GM12878 (cell line): Measurements from ENCODE around the gene RRAS. TPM values are rescaled to one million over a fixed set of nuclear protein-coding genes. Genes with fewer than 3 reads are reported as not detected.

Experiments
- ATAC-seq: fragments of 200-7000 bp; cut with Tn5 transposase; 3 replicates; pipeline ENCODE4 v1.9.1; 2020; ENCODE audit warnings: mild to moderate bottlenecking, moderate library complexity
- BruUV-seq: library from RNA; stranded (reverse); fragments of 400-500 nt; replicated peaks from 2 replicates; lab custom pipeline; 2021; lab: Mats Ljungman, UMichigan
- CTCF ChIA-PET: fragments of 300-600 bp; sonication (Branson Sonifier 250); formaldehyde crosslinking; extraction: SDS; loops from one replicate; lab custom pipeline; 2021; ENCODE audit warnings: inconsistent platforms; lab: Yijun Ruan, JAX
- POLR2A ChIA-PET: fragments of 350-600 bp; formaldehyde crosslinking; extraction: SDS; loops from one replicate; lab custom pipeline; 2021; ENCODE audit warnings: inconsistent platforms; lab: Charles Lee
- RAD21 ChIA-PET: fragments of 300-600 bp; sonication (Branson Sonifier 250); formaldehyde crosslinking; loops from one replicate; lab custom pipeline; 2023; ENCODE audit warnings: antibody characterized with exemption; ENCODE audit not compliant: unreplicated experiment; lab: Charles Lee
- SMC1A ChIA-PET: fragments of 300-600 bp; sonication (Branson Sonifier 250); formaldehyde crosslinking; loops from one replicate; lab custom pipeline; 2023; ENCODE audit not compliant: unreplicated experiment, uncharacterized antibody; lab: Charles Lee
- DNase-seq: peaks from one replicate; pipeline ENCODE4 v3.0.0-alpha.2; 2011; ENCODE audit warnings: low read depth, low spot score
- FAIRE-seq: peaks from 3 replicates; lab custom pipeline; 2011; peaks lifted over from hg19 to GRCh38; lab: Jason Lieb, UNC
- H2AFZ ChIP-seq: 2 replicates; pipeline ENCODE4 v1.6.0; 2011; ENCODE audit warnings: low read depth, low read length, control low read depth; ENCODE audit not compliant: control insufficient read depth
- H3K27ac ChIP-seq: 2 replicates; pipeline ENCODE4 v1.5.1; 2011; ENCODE audit warnings: control low read depth; ENCODE audit not compliant: control insufficient read depth, insufficient read depth
- H3K27me3 ChIP-seq, 2 experiments: replicated peaks in 1 of 2; 2 replicates each; pipeline versions ENCODE4 v1.6.0 to v1.6.1; 2011; ENCODE audit warnings: low read length in 1 of 2; ENCODE audit not compliant: control insufficient read depth in 2 of 2, insufficient read depth in 2 of 2
- H3K36me3 ChIP-seq, 2 experiments: 2 replicates each; pipeline ENCODE4 v1.5.1; 2011; ENCODE audit warnings: low read length in 1 of 2; ENCODE audit not compliant: control insufficient read depth in 2 of 2, insufficient read depth in 2 of 2
- H3K4me1 ChIP-seq: 2 replicates; pipeline ENCODE4 v1.6.1; 2011; ENCODE audit warnings: mild to moderate bottlenecking, low read length, moderate library complexity, mixed read lengths; ENCODE audit not compliant: control insufficient read depth, insufficient read depth
- H3K4me2 ChIP-seq: 2 replicates; pipeline ENCODE4 v1.6.0; 2011; ENCODE audit warnings: control low read depth; ENCODE audit not compliant: control insufficient read depth, insufficient read depth
- H3K4me3 ChIP-seq: fragments of 200-600 bp; sonication (generic); 2 replicates; pipeline ENCODE4 v1.5.1; 2016
- H3K79me2 ChIP-seq: 2 replicates; pipeline ENCODE4 v1.6.0; 2011; ENCODE audit warnings: low read length; ENCODE audit not compliant: control insufficient read depth, insufficient read depth
- H3K9ac ChIP-seq: 2 replicates; pipeline ENCODE4 v1.8.0; 2011; ENCODE audit warnings: low read length, control low read depth, mixed read lengths; ENCODE audit not compliant: control insufficient read depth, insufficient read depth
- H3K9me3 ChIP-seq: replicated peaks from 3 replicates; pipeline ENCODE4 v1.5.1; 2011; ENCODE audit warnings: mild to moderate bottlenecking, low read length; ENCODE audit not compliant: control insufficient read depth, insufficient read depth
- H4K20me1 ChIP-seq: 2 replicates; pipeline ENCODE4 v1.6.0; 2011; ENCODE audit not compliant: control insufficient read depth, insufficient read depth
- POLR2A ChIP-seq: IDR thresholded peaks from 2 replicates; pipeline ENCODE4 v1.6.1; 2011; ENCODE audit warnings: low read depth, mild to moderate bottlenecking, low read length
- POLR2AphosphoS5 ChIP-seq: IDR thresholded peaks from 2 replicates; pipeline ENCODE4 v1.6.1; 2011; ENCODE audit warnings: mild to moderate bottlenecking, low read length, inconsistent platforms
- SMAD1 ChIP-seq: fragments of 450-650 bp; IDR thresholded peaks from 2 replicates; pipeline ENCODE4 v1.6.1; 2018; ENCODE audit warnings: mild to moderate bottlenecking, low read depth; ENCODE audit not compliant: partially characterized antibody
- WGBS: methylation state at CpG from one replicate; pipeline ENCODE4 v1.1.6; 2016; ENCODE audit warnings: low lambda C conversion rate; ENCODE audit not compliant: insufficient replicate concordance, insufficient coverage; ENCODE audit errors: missing lambda C conversion rate; 5-methylcytosine and 5-hydroxymethylcytosine counted together
- in situ Hi-C: fragments of 300-500 bp; cut with MboI; formaldehyde crosslinking; loops from 9 replicates; pipeline ENCODE4 v1.14.3; 2018; ENCODE audit warnings: mixed read lengths
- intact Hi-C: fragments of 100-400 bp; cut with micrococcal nuclease; formaldehyde crosslinking; loops from one replicate; pipeline ENCODE4 v1.14.2; 2022; ENCODE audit not compliant: unreplicated experiment
- polyA plus RNA-seq, 11 experiments: library from polyadenylated mRNA; depleted of rRNA in 4 of 11; unstranded in 6 of 11; stranded (reverse) in 5 of 11; fragments of >200 nt; fragmentation: Nextera tagmentation in 4 of 11; fragmentation: Illumina TruSeq in 1 of 11; extraction: Ambion mirVana in 4 of 11; extraction: Trizol in 1 of 11; gene quantifications; 1 replicate in 1 of 11; 2 replicates in 10 of 11; pipeline versions ENCODE4 v1.2.1 to v1.2.3, GENCODE V29; 2011 to 2016; ENCODE audit warnings: inconsistent platforms in 2 of 11, missing spikeins in 2 of 11, low read depth in 1 of 11
- total RNA-seq, 4 experiments: library from RNA; depleted of rRNA in 3 of 4; stranded (reverse); fragments of >200 nt in 3 of 4; fragmentation: Illumina TruSeq in 1 of 4; extraction: Trizol in 1 of 4; gene quantifications; 2 replicates each; pipeline versions ENCODE4 v1.2.1 to v1.2.3, GENCODE V29; 2013 to 2021
- TF ChIP-seq, protein P1 (sequence below): fragments of 450-650 bp; IDR thresholded peaks from 2 replicates; pipeline ENCODE4 v1.6.1; 2017; ENCODE audit warnings: mild to moderate bottlenecking, moderate library complexity

Gene RRAS
- total and polyA plus RNA-seq, 10 of the 15 experiments (the other 5 are each of a cell fraction or from before 2014, with no cell fraction given), result 0.24 to 5.8 (median 1.8) TPM

DNA sequence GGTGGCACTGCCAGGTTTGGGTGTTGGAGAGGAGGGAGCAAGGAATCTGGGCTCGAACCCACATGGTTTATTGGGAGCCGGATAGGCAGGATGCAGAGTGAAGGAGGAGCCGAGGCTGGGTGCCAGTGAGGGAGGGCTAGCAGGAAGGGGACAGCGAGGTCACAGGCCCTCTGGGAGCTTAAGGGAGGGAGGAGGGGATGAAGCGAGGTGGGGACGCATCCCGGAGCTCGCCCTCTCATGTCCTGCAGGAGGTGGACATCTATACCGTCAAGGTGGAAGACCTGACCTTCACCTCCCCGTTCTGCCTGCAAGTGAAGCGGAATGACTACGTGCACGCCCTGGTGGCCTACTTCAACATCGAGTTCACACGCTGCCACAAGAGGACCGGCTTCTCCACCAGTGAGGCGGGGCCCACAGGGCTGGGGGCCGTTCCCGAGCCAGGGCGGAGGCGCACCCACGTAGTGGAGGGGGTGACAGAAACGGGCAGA, 45.9 kb upstream of the RRAS start:
- H3K79me2 ChIP-seq, result peaks cover 11% of the 10 kb centered on the region
- in situ Hi-C loops, result no loop called here
- WGBS, result 94% methylated on average over 23 of the region's 23 CpGs
- intact Hi-C loops, result no loop called here
- H3K9me3 ChIP-seq, result no peaks in the 10 kb centered on the region; the same call in 2 of the 3 replicates
- ChIA-PET POLR2A (interaction anchor here (0.8 kb wide), 1 partner anchor 114 kb away, joined by 6 read pairs; no protein-coding TSS in a partner anchor), RAD21 (no interaction called here), CTCF (interaction anchor here (0.8 to 2.0 kb wide), 4 partner anchors 22 to 177 kb away, joined by 3 to 6 read pairs (median 3); no protein-coding TSS in a partner anchor), SMC1A (interaction anchor here (0.7 kb wide), 1 partner anchor 301 kb away, joined by 3 read pairs; no protein-coding TSS in a partner anchor)
- no peak for FAIRE-seq
- no peak overlapping the region for H3K9ac ChIP-seq
- TF ChIP-seq POLR2AphosphoS5, result peak; percentile 57; the same call in 1 of the 2 replicates
- no peak for TF ChIP-seq SMAD1
- TF ChIP-seq, protein P1, sequence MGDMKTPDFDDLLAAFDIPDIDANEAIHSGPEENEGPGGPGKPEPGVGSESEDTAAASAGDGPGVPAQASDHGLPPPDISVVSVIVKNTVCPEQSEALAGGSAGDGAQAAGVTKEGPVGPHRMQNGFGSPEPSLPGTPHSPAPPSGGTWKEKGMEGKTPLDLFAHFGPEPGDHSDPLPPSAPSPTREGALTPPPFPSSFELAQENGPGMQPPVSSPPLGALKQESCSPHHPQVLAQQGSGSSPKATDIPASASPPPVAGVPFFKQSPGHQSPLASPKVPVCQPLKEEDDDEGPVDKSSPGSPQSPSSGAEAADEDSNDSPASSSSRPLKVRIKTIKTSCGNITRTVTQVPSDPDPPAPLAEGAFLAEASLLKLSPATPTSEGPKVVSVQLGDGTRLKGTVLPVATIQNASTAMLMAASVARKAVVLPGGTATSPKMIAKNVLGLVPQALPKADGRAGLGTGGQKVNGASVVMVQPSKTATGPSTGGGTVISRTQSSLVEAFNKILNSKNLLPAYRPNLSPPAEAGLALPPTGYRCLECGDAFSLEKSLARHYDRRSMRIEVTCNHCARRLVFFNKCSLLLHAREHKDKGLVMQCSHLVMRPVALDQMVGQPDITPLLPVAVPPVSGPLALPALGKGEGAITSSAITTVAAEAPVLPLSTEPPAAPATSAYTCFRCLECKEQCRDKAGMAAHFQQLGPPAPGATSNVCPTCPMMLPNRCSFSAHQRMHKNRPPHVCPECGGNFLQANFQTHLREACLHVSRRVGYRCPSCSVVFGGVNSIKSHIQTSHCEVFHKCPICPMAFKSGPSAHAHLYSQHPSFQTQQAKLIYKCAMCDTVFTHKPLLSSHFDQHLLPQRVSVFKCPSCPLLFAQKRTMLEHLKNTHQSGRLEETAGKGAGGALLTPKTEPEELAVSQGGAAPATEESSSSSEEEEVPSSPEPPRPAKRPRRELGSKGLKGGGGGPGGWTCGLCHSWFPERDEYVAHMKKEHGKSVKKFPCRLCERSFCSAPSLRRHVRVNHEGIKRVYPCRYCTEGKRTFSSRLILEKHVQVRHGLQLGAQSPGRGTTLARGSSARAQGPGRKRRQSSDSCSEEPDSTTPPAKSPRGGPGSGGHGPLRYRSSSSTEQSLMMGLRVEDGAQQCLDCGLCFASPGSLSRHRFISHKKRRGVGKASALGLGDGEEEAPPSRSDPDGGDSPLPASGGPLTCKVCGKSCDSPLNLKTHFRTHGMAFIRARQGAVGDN, result no peak
- TF ChIP-seq POLR2A, result peak; percentile 66
- ATAC-seq, result no peak
- H3K4me1 ChIP-seq, result peaks cover 14% of the 10 kb centered on the region
- H3K36me3 ChIP-seq, result peaks cover 24 to 45% of the 10 kb centered on the region in 2 experiments
- H4K20me1 ChIP-seq, result peaks cover 9% of the 10 kb centered on the region
- H3K4me3 ChIP-seq, result no peak overlapping the region
- no peak overlapping the region for H3K4me2 ChIP-seq
- H3K27me3 ChIP-seq, result no peaks in the 10 kb centered on the region; a peak in 1 of 4 replicates
- no peak overlapping the region for H2AFZ ChIP-seq
- BruUV-seq, result no TSS peak
- DNase-seq, result no peak
- no peak overlapping the region for H3K27ac ChIP-seq
